HL-60 (cell line): Measurements from ENCODE around the gene ARHGEF11.

Experiments
- DNase-seq, 2 experiments: peaks; one replicate each; pipeline ENCODE4 v3.0.0-alpha.2; 2010 to 2020; ENCODE audit warnings: low read depth in 1 of 2, low spot score in 1 of 2
- H3K27ac ChIP-seq: fragments of 250-450 bp; sonication (Bioruptor Pico); replicated peaks from 2 replicates; pipeline ENCODE4 v1.5.1; 2020; ENCODE audit warnings: mild to moderate bottlenecking, moderate library complexity
- H3K27me3 ChIP-seq: fragments of 250-450 bp; sonication (Bioruptor Pico); 2 replicates; pipeline ENCODE4 v1.5.1; 2021; ENCODE audit warnings: mild to moderate bottlenecking, moderate library complexity; ENCODE audit not compliant: insufficient read depth, poor library complexity, severe bottlenecking
- H3K4me3 ChIP-seq: replicated peaks from 2 replicates; pipeline ENCODE4 v1.5.1; 2011; ENCODE audit warnings: mild to moderate bottlenecking, control low read depth, low read length; ENCODE audit not compliant: insufficient read depth
- GABPA ChIP-seq: IDR thresholded peaks from 2 replicates; pipeline ENCODE4 v1.6.1; 2012; ENCODE audit warnings: low read depth
- POLR2AphosphoS5 ChIP-seq: IDR thresholded peaks from 2 replicates; pipeline ENCODE4 v1.6.1; 2012; ENCODE audit warnings: low read depth
- SPI1 ChIP-seq: IDR thresholded peaks from 2 replicates; pipeline ENCODE4 v1.6.1; 2012; ENCODE audit warnings: low read depth, mild to moderate bottlenecking, borderline replicate concordance
- TF ChIP-seq, protein P1 (sequence below): IDR thresholded peaks from 2 replicates; pipeline ENCODE4 v1.6.1; 2012; ENCODE audit warnings: low read depth; ENCODE audit not compliant: insufficient replicate concordance
- TF ChIP-seq, protein P2 (sequence below): IDR thresholded peaks from one replicate; pipeline ENCODE4 v1.5.1; 2011; ENCODE audit warnings: low read length, control low read depth, inconsistent platforms; ENCODE audit not compliant: insufficient read depth

Gene ARHGEF11

DNA sequence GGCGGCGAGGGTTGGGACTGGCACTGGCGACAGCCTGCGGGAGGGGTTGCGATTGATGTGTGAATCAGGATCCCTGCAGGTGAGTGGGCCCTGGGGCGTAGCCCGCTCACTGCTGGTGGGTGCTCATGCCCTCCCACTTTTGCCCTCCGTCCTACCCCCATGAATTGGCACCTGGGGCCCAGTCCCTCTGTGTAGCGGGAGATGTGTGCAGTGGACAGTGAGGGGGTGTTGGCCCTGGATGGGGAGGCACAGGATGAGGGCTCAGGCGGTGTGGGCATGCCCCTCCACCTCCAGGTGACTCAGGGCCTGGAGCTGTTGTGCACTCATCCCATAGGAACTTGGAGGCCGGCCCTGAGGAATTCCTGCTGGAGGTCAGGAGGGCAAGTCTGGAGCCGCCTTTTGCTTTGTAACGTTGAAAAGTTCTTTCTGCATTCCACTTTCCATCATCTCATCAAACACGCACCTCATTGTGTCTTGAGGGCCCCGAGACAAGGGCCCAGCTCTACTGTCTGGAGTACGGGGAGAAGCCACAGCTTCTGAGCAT lies 149.0 kb downstream of the ARHGEF11 start:
- H3K27ac ChIP-seq: no peak overlapping the region
- no peak for DNase-seq

GRCh38 chr1:156895927-156896326 lies 149.6 kb downstream of the ARHGEF11 start:
- H3K27me3 ChIP-seq: peaks cover 30% of the 10 kb centered on the region
- DNase-seq: no peak
- TF ChIP-seq, protein P1, sequence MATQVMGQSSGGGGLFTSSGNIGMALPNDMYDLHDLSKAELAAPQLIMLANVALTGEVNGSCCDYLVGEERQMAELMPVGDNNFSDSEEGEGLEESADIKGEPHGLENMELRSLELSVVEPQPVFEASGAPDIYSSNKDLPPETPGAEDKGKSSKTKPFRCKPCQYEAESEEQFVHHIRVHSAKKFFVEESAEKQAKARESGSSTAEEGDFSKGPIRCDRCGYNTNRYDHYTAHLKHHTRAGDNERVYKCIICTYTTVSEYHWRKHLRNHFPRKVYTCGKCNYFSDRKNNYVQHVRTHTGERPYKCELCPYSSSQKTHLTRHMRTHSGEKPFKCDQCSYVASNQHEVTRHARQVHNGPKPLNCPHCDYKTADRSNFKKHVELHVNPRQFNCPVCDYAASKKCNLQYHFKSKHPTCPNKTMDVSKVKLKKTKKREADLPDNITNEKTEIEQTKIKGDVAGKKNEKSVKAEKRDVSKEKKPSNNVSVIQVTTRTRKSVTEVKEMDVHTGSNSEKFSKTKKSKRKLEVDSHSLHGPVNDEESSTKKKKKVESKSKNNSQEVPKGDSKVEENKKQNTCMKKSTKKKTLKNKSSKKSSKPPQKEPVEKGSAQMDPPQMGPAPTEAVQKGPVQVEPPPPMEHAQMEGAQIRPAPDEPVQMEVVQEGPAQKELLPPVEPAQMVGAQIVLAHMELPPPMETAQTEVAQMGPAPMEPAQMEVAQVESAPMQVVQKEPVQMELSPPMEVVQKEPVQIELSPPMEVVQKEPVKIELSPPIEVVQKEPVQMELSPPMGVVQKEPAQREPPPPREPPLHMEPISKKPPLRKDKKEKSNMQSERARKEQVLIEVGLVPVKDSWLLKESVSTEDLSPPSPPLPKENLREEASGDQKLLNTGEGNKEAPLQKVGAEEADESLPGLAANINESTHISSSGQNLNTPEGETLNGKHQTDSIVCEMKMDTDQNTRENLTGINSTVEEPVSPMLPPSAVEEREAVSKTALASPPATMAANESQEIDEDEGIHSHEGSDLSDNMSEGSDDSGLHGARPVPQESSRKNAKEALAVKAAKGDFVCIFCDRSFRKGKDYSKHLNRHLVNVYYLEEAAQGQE: no peak
- TF ChIP-seq, protein P2, sequence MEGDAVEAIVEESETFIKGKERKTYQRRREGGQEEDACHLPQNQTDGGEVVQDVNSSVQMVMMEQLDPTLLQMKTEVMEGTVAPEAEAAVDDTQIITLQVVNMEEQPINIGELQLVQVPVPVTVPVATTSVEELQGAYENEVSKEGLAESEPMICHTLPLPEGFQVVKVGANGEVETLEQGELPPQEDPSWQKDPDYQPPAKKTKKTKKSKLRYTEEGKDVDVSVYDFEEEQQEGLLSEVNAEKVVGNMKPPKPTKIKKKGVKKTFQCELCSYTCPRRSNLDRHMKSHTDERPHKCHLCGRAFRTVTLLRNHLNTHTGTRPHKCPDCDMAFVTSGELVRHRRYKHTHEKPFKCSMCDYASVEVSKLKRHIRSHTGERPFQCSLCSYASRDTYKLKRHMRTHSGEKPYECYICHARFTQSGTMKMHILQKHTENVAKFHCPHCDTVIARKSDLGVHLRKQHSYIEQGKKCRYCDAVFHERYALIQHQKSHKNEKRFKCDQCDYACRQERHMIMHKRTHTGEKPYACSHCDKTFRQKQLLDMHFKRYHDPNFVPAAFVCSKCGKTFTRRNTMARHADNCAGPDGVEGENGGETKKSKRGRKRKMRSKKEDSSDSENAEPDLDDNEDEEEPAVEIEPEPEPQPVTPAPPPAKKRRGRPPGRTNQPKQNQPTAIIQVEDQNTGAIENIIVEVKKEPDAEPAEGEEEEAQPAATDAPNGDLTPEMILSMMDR: no peak
- TF ChIP-seq SPI1 (no peak), GABPA (no peak)
- no peak overlapping the region for H3K27ac ChIP-seq
- H3K4me3 ChIP-seq: no peak overlapping the region

More for the DNA sequence above, 149.0 kb downstream of the ARHGEF11 start:
- TF ChIP-seq, protein P1: no peak
- no peak for TF ChIP-seq GABPA
- no peak for TF ChIP-seq SPI1
- TF ChIP-seq, protein P2: no peak
- TF ChIP-seq POLR2AphosphoS5: no peak
- Histone ChIP-seq H3K4me3 (no peak overlapping the region), H3K27me3 (peaks cover 30% of the 10 kb centered on the region)

DNA sequence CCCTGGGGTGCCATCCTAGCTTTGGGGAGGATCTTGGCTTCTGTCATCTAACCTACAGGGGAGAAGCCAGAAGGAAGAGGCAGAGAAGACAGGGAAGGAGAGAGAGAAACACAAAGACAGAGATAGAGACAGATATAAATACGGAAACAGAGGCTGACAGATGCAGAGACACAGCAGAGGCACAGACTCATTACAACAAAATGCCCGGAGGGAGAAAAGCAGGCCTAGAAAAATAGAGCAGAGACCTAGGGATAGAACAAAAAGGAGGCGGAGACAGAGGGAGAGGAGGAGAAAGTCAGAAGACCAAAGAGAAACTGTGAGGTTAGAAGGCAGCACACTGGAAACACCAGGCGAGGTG lies 150.1 kb downstream of the ARHGEF11 start:
- Histone ChIP-seq H3K27ac (no peak overlapping the region), H3K4me3 (no peak overlapping the region), H3K27me3 (peaks cover 30% of the 10 kb centered on the region)
- TF ChIP-seq SPI1: no peak
- TF ChIP-seq POLR2AphosphoS5: no peak
- no peak for TF ChIP-seq GABPA
- TF ChIP-seq, protein P1: no peak
- TF ChIP-seq, protein P2: no peak
- no peak for DNase-seq
